ENCODE measurements around the gene RTL1.

DNA sequence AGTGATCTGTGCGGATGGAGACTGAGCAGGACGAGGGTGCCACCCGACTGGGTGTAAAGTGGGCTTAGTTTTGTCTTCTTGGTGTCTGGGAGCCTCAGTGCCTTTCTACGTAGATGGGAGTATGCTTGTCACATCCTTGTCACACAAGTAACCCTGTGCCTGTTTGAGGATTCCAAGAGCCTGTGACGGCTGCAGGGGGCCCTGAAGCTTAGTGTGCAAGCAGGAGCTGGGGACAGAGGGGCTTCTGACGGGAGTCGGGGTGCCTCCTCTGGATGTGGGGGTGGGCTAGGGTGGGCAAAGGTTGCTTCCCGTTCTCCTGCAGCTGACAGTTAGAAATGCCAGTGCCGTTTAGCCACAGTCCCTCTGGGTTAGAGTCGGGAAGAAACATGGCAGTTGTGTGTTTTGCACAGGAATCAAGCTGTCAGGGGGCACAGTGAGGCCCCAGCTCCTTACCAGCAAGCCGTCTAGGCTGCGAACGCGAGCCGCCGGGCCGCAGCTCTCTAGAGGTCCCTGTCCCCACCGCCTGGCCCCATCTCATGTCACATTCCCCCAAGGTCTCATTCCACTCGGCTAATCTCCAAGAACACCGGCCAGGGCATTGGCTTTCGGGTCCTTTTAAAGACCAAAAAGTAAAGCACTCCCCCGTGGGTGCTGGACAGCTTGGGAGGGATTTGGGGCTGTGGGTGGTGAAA lies 7.0 kb downstream of the RTL1 start:
- TF ChIP-seq EP300 (IDR thresholded peaks at IDR 0.05; ENCODE audit: borderline replicate concordance in 1 of 2, low read depth in 2 of 2, low read length in 2 of 2) (no peak), EZH2 (IDR thresholded peaks at IDR 0.05; ENCODE audit: low read depth, low read length, severe bottlenecking) (no peak), TCF12 (IDR thresholded peaks at IDR 0.05; ENCODE audit: low read depth, low read length) (no peak), SIN3A (conservative IDR thresholded peaks at IDR 0.05 in 1 of 2, IDR thresholded peaks at IDR 0.05 in 1 of 2; ENCODE audit: low read depth in 1 of 2, low read length in 2 of 2) (no peak)
- TF ChIP-seq, protein P1, sequence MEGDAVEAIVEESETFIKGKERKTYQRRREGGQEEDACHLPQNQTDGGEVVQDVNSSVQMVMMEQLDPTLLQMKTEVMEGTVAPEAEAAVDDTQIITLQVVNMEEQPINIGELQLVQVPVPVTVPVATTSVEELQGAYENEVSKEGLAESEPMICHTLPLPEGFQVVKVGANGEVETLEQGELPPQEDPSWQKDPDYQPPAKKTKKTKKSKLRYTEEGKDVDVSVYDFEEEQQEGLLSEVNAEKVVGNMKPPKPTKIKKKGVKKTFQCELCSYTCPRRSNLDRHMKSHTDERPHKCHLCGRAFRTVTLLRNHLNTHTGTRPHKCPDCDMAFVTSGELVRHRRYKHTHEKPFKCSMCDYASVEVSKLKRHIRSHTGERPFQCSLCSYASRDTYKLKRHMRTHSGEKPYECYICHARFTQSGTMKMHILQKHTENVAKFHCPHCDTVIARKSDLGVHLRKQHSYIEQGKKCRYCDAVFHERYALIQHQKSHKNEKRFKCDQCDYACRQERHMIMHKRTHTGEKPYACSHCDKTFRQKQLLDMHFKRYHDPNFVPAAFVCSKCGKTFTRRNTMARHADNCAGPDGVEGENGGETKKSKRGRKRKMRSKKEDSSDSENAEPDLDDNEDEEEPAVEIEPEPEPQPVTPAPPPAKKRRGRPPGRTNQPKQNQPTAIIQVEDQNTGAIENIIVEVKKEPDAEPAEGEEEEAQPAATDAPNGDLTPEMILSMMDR (IDR thresholded peaks at IDR 0.05; ENCODE audit: control extremely low read depth in 1 of 3, insufficient read depth in 1 of 3, low read depth in 1 of 3, low read length in 3 of 3) = no peak

All from H1 (cell line).